GM10266 (cell line): ENCODE measurements around the gene HSPBP1.

Experiments used
- DNase-seq: peaks from one replicate; pipeline ENCODE4 v3.0.0; 2012; ENCODE audit errors: extremely low spot score
- TF ChIP-seq, protein P1 (sequence below): IDR thresholded peaks from 2 replicates; pipeline ENCODE4 v1.5.1; 2012; ENCODE audit warnings: mild to moderate bottlenecking, low read depth; ENCODE audit not compliant: control insufficient read depth, insufficient read depth; ENCODE audit errors: missing control alignments

HSPBP1 gene

DNA sequence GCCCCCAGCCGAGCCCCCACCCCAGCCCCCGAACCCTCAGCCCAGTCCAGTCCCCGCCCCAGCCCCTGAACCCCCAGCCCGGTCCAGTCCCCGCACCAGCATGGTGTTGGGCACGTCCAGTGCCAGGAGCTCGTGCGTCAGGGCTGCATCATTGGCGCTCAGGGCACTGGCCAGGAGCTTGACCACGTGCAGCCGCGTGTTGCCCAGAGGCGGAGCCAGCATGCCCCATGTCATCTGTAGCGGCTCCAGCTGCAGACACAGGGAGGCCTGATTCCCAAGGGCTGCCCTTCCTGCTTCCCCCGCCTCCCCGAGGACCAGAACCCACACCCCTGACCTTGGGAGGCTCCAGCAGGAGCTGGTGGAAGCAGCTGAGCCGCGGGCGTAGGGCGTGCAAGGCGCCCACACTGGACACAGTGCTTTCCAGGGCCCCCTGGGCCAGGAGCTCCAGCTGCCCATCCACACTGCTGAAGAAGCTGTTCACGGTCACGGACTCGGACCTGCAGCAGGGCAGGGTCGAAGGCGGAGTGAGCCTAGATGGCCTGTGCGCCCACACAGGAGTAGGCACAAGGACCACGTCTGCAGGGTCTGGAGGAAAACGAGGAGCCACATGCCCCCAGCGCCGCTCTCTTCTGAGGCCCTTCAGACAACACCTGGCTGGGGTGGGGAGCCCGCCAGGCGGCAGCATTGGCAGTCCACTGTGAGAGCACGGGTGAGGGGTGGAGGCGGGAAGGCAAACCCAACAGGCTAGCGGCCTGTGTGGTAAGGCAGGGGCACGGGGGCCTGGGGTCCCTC is 38.6 kb downstream of the HSPBP1 start:
- TF ChIP-seq, protein P1, sequence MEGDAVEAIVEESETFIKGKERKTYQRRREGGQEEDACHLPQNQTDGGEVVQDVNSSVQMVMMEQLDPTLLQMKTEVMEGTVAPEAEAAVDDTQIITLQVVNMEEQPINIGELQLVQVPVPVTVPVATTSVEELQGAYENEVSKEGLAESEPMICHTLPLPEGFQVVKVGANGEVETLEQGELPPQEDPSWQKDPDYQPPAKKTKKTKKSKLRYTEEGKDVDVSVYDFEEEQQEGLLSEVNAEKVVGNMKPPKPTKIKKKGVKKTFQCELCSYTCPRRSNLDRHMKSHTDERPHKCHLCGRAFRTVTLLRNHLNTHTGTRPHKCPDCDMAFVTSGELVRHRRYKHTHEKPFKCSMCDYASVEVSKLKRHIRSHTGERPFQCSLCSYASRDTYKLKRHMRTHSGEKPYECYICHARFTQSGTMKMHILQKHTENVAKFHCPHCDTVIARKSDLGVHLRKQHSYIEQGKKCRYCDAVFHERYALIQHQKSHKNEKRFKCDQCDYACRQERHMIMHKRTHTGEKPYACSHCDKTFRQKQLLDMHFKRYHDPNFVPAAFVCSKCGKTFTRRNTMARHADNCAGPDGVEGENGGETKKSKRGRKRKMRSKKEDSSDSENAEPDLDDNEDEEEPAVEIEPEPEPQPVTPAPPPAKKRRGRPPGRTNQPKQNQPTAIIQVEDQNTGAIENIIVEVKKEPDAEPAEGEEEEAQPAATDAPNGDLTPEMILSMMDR: no peak
- DNase-seq: no peak

DNA sequence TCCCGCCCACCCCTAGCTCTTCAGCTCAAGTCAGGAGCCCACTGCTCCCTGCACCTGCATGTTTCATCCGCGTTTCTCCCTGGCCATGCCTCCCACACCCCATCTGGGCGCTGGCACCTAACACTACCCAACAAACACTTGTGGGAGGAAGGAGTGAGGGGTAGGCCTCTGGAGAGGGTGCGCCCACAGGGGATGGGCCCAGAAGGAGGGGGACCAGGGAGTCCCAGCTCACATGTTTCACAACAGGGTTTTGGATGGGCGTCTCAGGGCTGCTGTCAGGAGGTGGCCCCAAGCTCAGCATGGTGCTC is 39.2 kb downstream of the HSPBP1 start:
- no peak for DNase-seq
- TF ChIP-seq, protein P1: no peak

DNA sequence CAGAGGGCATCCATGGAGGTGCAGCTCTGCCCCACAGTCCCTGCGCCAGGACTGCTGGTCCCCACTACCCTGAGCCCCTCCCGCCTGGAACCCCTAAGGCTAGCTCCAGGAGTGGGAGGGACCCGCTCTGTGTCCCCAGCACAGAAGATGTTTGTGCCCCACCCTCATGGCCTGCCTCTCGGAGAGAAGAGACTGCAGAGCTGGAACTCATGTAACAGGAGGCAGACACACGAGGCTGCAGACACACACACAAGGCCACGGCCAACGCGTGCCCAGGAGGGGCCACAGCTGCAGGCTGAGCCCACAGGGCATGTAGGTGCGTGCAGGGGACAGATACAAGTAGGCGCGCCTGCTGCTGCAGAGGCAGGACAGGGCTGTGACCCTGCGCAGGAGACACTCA is 40.9 kb downstream of the HSPBP1 start:
- TF ChIP-seq, protein P1: no peak
- no peak for DNase-seq

DNA sequence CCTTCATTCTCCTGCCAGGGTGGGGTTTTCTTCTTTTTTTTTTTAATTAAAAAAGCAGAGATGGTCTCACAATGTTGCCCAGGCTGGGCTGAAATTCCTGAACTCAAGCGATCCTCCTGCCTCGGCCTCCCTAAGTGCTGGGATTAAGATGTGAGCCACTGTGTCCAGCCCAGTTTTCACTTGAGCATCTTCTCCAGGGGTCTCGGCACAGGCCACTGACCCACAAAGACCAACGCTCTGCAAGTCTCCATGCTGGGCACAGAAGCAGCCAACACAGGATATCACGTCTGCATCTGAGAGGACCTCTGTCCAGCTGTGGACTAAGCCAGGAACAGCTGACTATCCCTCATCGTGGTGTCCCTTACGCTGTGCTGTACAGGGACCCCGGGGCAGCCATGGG is 41.9 kb downstream of the HSPBP1 start:
- no peak for DNase-seq
- TF ChIP-seq, protein P1: no peak

DNA sequence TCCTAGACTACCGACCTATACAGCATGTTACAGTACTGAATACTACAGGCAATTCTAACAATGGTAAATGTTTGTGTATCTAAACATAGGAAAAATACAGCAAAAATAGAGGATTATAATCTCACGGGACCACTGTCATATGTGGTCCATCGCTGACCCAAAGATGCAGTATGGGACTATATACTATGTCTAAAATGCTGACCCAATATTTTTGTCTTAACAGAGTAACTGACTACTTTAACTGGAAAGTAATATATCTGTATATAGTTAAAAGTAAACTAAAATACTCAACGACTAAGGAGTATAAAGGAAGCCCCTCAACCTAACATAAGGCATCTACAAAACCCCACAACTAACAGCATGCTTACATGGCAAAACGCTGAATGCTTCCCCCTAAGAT is 46.9 kb downstream of the HSPBP1 start:
- TF ChIP-seq, protein P1: no peak

DNA sequence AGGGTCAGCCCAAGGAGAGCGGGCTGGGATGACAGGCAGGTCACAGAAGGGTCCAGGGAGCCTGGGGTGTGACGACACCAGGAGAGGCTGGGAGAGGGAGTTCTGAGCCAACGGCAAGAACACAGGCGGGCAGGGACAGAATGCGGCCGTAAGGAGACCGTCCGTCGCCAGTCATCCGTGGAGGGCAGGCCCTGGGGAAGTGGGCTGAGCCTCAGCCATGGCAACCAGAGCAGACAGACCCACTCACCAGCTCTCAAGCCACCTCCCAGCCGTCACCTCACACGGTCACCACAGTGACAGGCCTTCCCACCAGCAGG is 47.7 kb downstream of the HSPBP1 start:
- TF ChIP-seq, protein P1: no peak

More for the DNA sequence above, 46.9 kb downstream of the HSPBP1 start:
- no peak for DNase-seq

DNA sequence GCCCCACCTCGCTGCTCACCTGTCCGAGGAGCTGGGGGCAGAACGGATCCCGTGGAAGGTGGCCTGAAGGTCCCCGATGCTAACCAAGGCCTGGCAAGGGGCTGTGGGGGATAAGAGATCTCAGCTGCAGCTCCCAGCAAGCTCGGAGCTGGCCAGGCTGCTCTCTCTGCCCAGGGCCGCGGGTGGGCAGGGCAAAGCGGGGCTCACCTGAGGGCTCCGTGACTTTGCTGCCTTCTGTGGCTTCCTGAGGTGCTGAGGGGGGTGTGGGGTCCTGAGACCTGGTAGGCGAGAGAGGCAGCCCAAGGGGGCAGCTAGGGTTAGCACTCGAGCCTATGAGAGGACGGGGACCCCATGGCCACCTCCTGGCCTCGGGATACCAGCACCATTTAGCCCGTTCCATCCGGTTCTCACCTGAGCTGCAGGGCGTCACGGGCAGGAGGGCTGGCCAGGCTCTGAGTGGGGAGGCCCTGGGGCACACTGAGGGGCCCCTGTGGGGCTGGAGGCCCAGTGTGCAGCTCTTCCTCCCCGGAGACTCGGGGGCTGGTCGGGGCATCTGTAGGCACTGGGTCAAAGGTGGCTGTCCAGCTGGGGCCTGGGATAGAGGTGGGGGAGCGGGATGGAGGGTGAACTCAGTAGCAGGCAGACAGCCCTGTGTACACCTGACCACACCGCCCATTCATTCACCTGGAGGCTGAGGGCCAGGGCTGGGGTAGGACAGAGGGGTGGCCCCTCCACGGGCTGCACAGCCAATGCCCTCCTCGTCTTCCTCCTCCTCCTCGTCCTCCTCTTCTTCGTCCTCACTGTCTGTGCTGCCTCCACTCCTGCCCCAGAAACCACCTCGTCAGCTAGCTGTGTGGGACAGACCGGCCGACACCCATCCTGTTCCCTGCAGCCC is 48.3 kb downstream of the HSPBP1 start:
- no peak for DNase-seq
- TF ChIP-seq, protein P1: no peak

More for the DNA sequence above, 47.7 kb downstream of the HSPBP1 start:
- DNase-seq: no peak
